Activated CD8-positive, alpha-beta memory T cell treated with anti-CD3 and anti-CD28 coated beads, Interleukin-2, amount 50 U/mL, for 48 hours (primary cell): ENCODE results near the gene LACTBL1.
A peak's percentile ranks its signal among the peaks of the same experiment; 100 is the strongest.

Experiments used
- DNase-seq: peaks from one replicate; pipeline ENCODE4 v3.0.0-alpha.2; 2020

The LACTBL1 gene

DNA sequence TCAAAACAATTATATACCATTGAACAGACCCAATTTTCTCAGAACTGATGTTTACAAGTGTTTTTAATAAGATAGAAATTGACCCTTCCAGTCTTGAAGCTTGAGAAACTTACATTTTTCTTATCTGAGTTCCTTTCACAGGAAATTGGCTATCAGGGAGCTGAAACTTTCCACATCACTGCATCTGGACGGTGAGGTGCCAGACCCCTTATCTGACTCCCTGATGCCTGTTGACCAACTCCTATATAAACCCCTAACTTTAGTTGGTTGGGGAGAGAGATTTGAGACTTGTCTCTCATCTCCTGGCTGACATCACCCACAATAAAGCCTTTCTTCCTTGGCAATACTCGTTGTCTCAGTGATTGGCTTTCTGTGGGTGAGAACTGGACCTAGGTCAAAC, 31.4 kb downstream of the LACTBL1 start:
- DNase-seq: no peak

DNA sequence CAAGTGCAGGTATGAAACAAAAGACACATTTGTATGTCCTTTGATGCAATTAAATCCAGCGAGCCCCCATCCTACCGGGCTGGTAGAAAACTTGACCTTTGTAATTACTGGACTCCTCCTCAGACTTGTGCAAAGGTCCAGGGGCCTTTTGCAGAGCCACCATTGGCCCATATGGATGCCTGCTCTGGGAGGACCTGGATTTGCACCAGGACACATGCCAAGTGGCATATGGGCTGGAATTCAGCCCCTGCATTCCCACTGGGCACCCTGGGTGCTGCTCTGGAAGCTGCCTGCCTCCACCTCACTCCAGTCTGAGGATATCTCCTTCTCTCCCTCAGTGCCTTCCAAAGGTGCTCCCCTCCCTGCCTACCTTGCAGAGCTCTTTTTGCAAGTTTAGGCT, 36.0 kb downstream of the LACTBL1 start:
- no peak for DNase-seq

DNA sequence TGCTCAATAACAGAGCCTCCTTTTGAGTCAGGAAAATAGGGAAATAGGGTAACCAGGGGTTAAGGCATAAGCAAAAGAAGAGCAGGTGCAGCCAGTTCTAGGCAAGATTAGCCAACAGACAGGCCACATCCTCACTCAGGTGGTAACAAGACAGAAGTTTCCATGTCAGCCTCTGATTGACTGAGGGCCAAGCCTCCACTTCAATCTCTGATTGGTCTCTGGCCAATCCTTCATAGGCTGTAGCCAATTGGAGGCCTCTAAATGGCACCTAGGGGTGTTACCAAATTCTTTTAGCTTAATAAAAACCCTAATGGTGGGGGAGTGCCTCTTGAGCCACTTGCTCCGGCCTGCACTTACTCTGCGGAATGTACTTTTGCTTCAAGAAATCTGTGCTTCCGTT, 37.2 kb downstream of the LACTBL1 start:
- DNase-seq: no peak

DNA sequence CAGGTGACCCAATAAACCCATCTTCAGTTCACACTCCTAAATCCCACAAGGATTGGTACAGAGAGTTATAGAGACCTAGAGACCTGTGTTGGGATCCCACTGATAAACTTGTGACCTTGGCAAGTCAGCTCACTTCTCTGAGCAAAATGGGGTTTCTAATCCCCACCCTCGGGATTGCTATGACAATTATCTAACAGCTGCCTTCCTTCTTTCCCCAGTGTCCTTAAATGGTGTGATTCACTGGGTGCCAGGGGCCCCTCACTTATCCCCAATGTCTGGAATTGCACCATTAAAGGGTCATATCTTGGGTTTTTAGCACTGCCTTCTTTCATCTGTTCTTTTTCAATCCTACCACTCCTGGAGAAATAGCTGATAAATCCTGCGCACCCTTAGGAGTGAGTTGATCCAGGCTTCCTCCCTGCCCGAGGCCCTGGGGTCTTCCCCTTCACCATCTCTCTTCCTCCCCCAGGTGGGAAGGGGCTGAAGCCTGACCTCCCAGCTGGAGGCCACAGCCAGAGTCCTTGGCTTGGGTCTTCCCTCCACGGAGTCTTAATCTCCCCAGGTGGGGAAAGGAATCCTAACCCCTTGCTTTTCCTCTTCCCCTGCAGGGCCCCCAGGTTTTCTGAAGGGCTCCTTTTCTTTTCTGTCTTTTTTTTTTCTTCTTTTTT, 39.7 kb downstream of the LACTBL1 start:
- DNase-seq: no peak

DNA sequence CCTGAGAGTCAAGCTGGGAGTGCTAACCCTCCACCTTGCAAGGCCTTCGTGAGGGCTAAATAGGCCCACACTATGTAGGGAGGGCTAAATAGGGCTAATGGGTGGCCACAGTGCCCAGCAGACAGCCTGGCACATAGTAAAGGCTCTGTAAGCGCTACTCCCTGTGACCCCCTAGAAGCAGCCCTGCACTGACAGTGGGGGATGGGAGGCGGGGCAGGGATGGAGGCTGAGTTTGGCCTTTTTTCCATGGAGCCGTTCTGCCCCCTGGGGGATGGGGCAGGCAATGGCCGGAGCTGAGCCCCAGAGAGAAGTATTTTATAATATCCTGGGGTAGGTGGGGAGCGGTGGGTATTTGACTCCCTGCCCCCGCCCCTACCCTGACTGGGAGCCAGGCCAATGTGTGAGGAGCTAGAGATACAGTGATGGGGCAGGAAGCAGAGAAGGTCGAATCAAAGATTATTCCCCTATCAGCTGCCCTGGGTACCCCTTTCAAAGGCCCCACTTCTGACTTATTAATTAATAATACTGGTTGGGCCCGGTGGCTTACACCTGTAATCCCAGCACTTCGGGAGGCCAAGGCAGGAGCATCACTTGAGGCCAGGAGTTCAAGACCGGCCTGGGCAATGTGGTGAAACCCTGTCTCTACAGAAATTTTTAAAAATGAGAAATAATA, 42.3 kb downstream of the LACTBL1 start:
- peak; percentile 62 for DNase-seq

DNA sequence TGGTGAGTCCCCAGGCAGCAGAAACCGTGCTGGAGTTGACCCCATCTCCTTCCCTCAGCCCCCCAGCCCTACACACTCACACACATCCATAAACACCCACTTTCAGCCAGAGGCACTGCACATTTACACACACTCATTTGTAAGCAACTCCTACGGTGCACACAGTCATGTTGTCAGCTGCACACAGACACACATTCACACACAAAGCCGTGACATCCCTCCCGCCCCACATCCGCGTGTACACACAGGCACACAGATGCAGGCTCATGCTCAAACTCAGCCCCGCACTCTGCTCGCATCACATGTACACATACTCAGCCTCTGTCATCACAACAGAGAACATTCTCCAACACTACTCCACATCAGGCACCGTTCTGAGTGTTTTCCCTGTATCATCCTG, 47.6 kb downstream of the LACTBL1 start:
- DNase-seq: no peak

DNA sequence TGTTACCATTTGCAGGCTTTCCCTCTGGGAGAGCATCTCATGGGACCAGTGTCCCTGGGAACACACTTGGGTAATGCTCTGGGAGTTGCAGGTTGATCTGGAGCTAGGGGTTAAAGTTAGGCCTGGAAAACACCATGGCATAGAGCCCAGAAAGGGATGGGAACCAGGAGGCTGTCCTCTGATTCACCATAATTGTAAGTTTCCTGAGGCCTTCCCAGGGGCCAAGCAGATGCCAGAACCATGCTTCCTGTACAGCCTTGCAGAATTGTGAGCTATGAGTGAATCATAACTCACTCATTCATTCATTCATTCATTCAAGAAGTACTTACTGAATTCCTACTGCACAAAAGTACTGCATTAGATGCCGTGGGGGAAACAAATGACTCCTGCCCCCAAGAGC, 50.0 kb downstream of the LACTBL1 start:
- no peak for DNase-seq

DNA sequence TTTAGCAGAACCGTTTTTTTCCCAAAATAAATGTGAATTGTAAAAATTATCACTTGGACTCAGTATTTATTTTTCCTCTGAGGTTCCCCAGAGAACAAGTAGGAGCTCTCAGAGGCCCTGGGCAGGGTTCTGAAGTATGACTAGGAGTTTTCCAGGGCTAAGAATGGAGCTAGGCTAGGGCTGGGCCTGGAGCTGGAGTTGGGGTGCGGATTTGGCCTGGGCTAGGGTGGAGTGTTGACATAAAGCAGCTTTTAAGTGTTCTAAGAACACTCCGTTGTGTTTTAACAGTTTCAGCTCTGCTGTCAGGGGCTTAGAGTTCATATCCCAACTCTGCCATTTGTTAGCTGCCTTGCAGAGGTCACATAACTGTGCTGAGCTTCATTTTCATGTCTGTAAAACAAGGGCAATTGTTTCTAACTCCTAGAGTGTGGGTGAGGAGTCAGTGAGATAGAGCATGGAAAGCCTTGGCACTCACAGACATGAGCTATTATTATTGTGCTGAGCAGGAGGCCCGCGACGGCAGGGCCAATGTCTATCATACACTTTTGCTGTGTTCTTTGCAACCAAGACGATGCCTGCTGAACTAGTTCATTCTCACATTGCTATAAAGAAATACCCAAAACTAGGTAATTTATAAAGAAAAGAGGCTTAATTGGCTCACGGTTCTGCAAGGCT, 51.1 kb downstream of the LACTBL1 start:
- no peak for DNase-seq

DNA sequence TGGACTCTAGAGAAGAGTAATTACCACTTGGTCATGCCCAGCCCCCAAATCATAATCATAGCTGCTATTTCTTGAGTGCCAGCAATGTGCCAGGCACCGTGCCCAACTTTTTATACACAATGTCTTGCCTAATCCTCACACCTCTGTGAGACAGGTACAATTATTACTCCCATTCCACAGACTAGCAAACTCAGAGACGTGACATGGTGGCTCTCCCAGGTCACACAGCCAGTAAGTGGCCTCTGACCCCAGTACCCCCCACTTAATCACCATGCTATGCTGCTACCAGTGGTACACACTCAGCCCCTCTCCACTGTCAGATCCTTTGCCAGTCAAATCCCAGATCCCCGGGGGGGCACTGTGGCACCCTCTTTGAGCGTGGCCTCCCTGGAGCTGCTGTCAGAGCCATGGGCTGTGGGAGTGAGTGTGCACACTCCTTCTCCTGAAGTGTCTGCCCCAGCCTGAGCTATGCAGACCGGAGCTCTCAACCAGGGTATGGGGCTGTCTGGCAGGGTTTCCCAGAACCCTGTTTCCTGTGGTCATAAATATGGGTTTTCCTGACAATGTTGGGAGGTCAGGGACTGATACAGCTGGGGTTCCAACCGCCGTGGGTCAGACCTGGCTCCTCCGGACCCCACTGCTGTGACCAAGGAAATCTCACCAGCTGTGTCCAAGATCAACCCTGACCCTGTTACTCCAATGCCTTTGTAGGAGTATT, 51.8 kb downstream of the LACTBL1 start:
- DNase-seq: no peak

DNA sequence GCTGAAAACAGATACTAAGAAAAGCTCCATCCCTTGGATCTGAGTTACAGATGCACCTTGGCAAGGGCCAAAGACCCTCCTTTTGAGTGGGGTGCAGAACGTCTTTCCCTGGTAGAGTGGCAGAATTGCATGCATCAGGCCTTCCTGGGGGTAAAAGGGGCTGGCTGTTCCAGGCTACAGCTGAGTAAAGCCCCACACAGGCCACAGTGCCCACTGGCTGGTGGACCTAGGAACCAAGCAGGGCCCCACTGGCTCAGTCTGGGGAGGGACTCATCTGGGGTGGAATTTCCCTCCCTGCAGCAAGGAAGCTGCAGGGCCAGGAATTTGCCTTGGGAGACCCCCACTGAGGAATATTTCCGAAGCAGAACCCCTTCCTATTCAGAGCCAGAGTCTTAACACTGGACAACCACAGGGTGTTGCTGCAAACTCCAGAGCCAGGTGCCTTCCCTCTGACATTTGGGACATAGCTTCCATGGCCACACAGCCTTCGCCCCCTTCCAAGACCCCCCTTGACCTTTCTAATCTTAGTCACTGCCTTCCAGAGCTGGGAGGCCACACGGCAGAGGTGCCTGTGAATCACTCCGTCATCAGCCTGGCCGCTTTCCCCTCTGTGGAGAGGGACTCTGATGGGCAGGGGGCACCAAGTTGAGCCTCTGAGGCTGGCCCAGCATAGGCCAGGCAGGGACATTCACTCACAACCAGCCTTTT, 52.5 kb downstream of the LACTBL1 start:
- DNase-seq: no peak

DNA sequence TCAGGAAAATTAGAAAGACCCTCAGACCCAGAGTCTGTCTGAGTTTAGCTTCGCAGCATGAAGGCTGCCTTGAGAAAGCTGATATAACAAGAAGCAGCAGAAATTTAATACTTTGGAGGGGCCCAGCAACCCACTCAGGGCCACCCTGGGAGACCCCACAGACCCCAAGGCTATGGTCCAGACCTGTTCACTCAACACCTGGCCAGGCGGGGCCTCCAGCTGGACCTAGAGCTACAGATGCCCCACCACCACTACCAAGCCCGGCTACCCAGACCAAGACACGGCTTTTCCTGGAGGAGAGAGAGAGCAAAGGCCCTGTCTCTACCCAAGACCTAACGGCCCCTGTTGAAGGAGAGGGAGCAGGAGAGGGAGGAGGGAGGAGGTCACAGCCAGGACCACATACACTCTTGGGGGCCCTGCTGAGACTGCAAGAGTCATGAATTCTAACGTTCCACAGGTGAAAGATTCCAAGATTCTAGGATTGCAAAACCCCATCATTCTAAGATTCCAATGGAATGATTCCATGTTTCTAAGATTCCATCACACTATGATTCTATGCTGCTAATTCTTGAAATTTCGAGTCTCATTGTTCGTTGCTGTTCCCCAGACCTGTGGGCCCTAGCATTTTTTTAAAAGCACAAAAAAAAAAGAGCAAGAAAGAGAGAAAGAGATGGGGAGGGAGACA, 53.2 kb downstream of the LACTBL1 start:
- DNase-seq: no peak

DNA sequence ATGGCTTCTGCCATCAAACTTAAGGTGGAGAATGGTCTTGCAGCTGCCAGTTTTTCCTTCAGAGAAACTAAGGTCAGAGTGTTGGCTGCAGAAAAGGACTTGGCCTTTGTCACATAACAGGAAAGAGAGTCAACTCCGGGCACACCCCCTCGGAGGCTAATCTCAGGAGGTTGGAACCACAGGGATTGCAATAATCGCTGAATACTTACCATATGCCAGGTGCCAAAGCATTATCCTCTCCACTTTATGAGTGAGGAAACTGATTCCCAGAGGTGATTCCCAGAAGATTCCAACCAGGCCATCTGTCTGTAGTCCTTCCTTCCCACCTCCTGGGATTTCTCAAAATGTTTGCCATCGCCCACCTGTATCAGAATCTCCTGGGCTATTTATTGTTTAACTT, 54.0 kb downstream of the LACTBL1 start:
- no peak for DNase-seq

DNA sequence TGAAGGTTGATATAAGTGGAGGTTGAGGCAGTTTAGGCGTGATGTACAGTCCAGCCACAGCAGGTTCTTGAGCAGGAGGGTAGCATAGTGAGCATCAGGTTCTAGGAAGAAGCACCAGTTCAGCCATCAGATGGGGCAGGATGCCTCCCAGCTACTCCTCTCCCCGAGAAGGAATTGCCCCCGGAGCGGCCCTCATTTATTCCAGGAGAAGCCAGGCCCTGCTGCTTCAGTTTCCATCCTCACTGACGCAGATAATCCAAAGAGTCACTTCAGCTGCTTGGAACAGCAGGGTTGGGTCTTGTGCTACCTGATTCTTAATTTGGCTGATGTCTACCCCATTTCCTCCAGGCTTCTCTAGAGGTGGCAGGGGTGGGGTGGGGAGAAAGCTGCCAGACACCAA, 54.7 kb downstream of the LACTBL1 start:
- no peak for DNase-seq

DNA sequence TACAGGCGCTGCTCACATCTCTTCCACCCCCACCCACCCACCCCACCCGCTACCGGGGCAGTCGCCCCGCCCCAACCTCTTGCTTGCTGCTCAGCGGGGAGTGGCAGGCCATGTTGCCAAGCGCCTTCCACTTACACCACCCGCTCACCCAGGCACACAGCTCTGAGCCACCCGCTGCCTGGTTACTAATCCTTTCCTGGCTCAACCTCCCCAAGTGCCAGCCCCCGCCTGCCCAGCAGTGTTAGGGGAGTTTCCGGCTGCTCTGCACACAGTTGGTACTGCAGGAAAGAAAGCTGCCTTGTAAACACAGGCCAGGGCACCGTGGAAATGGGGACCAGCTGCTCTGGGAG, 56.2 kb downstream of the LACTBL1 start:
- DNase-seq: no peak

DNA sequence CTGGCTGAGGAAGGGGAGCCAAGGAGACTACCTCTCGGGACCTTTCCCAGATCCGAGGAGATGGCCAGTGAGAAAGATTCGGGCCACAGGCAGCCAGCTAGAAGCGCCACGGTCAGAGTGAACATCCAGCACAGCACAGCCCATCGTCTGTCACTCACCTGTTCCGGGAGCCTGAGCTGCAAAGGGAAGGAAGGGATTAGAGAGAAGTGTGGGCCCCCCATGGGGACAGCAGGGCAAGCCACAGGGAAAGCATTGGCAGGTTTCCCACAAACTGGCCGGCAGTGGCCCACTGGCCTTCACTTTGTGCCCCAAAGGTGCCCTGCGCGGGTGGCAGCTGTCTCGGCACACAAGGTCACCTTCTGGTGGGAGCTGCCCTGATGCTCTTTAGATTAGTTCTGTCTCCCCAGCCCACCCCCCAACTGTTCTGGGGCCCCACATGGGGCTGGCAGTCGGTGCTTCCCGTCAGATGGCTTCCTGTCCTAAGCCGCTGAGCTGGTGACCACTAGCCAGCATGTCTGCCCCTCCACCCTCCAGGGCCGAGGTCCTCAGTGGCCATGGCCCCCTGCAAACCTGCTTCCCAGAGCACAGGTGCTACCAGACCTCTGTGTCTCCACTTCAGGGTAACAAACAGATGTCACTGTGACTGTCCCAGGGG, 56.7 kb downstream of the LACTBL1 start:
- no peak for DNase-seq

DNA sequence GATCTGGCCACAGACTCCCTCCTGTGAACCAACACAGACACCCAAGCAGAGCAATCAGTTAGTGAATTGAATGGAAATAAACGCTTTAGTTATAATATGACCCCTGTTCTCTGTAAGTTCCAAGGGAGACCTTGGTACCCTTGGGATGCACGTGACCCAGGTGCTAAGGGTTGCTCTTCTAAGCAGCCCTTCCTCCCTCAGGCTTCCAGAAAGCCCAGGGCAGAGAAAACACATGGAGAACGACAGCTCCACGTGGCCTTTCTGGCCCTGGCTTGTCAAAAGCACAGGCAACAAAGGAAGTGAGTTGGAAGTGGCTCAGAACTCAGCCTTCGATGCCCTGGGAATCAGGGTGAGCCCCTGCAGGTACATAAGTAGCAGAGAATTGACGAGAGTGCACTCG, 57.4 kb downstream of the LACTBL1 start:
- no peak for DNase-seq

DNA sequence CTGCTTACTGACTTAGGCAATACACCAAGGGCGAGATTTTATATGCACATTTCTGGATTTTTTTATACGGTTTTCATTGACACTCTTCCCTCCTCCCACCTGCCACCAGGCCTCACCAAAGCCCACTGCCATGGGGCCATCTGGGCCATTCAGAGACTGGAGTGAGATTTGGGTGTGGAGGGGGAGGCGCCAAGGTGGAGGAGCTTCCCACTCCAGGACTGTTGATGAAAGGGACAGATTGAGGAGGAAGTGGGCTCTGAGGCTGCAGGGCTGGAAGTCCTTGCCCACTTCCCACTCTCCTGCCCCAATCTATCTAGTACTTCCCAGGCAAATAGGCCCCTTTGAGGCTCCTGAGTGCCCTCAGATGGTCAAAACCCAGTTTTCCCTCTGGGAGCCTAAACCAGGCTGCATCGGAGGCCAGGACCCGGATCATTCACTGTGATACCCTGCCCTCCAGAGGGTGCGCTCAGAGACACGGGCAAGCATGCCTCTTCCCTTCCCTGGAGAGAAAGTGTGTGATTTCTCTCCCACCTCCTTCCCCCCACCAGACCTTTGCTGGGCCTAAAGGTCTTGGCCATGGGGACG, 57.9 kb downstream of the LACTBL1 start:
- no peak for DNase-seq

DNA sequence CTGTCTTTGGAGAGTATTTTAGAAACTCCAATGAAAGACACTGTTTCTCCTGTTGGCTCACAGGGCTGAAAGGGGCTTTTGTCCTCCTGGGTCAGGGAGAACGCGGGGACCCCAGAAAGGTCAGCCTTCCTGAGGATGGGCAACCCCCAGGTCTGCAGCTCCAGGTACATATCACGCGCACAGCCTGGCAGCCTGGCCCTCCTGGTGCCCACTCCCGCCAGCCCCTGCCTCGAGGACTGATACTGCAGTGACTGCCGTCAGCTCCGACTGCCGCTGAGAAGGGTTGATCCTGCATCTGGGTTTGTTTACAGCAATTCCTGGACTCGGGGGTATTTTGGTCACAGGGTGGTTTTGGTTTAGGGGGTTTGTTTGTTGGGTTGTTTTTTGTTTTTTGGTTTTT, 58.5 kb downstream of the LACTBL1 start:
- no peak for DNase-seq

DNA sequence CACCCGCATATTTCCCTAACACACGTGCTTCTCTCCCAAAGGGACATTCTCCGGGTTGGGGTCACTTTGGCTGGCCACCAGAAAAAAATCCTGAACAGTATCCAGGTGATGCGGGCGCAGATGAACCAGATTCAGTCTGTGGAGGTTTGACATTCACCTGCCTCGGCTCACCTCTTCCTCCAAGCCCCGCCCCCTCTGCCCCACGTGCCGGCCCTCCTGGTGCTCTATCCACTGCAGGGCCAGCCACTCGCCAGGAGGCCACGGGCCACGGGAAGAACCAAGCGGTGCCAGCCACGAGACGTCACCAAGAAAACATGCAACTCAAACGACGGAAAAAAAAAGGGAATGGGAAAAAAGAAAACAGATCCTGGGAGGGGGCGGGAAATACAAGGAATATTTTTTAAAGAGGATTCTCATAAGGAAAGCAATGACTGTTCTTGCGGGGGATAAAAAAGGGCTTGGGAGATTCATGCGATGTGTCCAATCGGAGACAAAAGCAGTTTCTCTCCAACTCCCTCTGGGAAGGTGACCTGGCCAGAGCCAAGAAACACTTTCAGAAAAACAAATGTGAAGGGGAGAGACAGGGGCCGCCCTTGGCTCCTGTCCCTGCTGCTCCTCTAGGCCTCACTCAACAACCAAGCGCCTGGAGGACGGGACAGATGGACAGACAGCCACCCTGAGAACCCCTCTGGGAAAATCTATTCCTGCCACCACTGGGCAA, 59.1 kb downstream of the LACTBL1 start:
- DNase-seq: no peak

DNA sequence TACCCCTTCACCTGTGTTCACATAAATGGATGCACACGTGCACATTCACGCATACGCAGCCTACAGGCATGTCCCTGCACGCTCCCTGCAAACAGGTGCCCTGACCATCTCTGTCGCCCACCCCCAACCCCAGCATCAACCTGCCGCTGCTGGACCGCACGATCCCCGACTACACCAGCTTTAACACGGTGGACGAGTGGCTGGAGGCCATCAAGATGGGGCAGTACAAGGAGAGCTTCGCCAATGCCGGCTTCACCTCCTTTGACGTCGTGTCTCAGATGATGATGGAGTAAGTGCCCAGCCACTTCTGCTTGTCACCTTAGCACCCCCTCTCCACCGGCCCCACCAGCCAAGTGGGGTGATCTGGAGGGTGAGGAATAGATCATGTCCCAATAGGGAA, 60.4 kb downstream of the LACTBL1 start:
- no peak for DNase-seq
